GM18909 (cell line): Measurements from ENCODE around the gene CKLF.
"Not testable (repeated sequence)": the region's sequence is repeated elsewhere in the genome, so short reads cannot be mapped to it uniquely, and the experiment has no call there.

Experiments
- ATAC-seq: cut with Tn5 transposase; IDR thresholded peaks from one replicate; pipeline ENCODE4 v1.9.1; 2021; ENCODE audit warnings: mild to moderate bottlenecking; ENCODE audit not compliant: unreplicated experiment, poor library complexity

The CKLF gene

GRCh38 chr16:66590322-66590721, 37.9 kb downstream of the CKLF start:
- ATAC-seq = no peak

GRCh38 chr16:66591018-66591417, 38.6 kb downstream of the CKLF start:
- ATAC-seq = no peak

- ATAC-seq = no peak
Measured at GRCh38 chr16:66592241-66592640, 39.9 kb downstream of the CKLF start.

GRCh38 chr16:66592814-66593213, 40.4 kb downstream of the CKLF start:
- ATAC-seq = no peak

GRCh38 chr16:66594739-66595138, 42.4 kb downstream of the CKLF start:
- ATAC-seq = no peak

GRCh38 chr16:66596559-66596958, 44.2 kb downstream of the CKLF start:
- ATAC-seq = not testable (repeated sequence)

- no peak for ATAC-seq
Measured at GRCh38 chr16:66596986-66597848, 44.8 kb downstream of the CKLF start.

GRCh38 chr16:66598111-66598510, 45.7 kb downstream of the CKLF start:
- no peak for ATAC-seq

- no peak for ATAC-seq
Measured at GRCh38 chr16:66599726-66600125, 47.4 kb downstream of the CKLF start.

- no peak for ATAC-seq
Measured at GRCh38 chr16:66600477-66600876, 48.1 kb downstream of the CKLF start.

- ATAC-seq = no peak
Measured at GRCh38 chr16:66601471-66601870, 49.1 kb downstream of the CKLF start.

GRCh38 chr16:66603537-66604375, 51.4 kb downstream of the CKLF start:
- ATAC-seq = peak; percentile 33

GRCh38 chr16:66604376-66605176, 52.2 kb downstream of the CKLF start, which contains the start of gene CMTM3:
TSS of gene CMTM3 (plus strand) at chr16:66604704. CDS start at chr16:66604806, 102 bp downstream.
- peak; percentile 51 for ATAC-seq

GRCh38 chr16:66605177-66605978, 53.0 kb downstream of the CKLF start:
- ATAC-seq = peak; percentile 7

- ATAC-seq = peak; percentile 64
Measured at GRCh38 chr16:66605979-66606751, 53.8 kb downstream of the CKLF start.

- peak; percentile 42 for ATAC-seq
Measured at GRCh38 chr16:66608241-66609138, 56.1 kb downstream of the CKLF start.

GRCh38 chr16:66609139-66609510, 56.7 kb downstream of the CKLF start:
- ATAC-seq = no peak
